Measurements from ENCODE around the gene TRABD2B. TPM values are rescaled to one million over a fixed set of nuclear protein-coding genes. Genes with fewer than 3 reads are reported as not detected.
A peak's percentile ranks its signal among the peaks of the same experiment; 100 is the strongest.

The TRABD2B gene
- total RNA-seq, 1 experiment from 2014 or later, result 10.3 TPM

- CTCF ChIA-PET, result interaction anchor here (0.5 to 2.0 kb wide), 19 partner anchors 9 to 308 kb away, joined by 3 to 13 read pairs (median 4); partner anchors contain the start of gene TRABD2B
These were observed 211.5 kb downstream of the TRABD2B start for GRCh38 chr1:47785561-47786271.

GRCh38 chr1:47785118-47785517, 212.1 kb downstream of the TRABD2B start:
- Mint-ChIP-seq H3K27me3 (ENCODE audit: low read depth) (no peaks in the 10 kb centered on the region; the same call in 1 of the 2 replicates), H3K36me3 (no peaks in the 10 kb centered on the region), H3K9me3 (no peaks in the 10 kb centered on the region), H3K27ac (no peak overlapping the region), H3K4me1 (no peaks in the 10 kb centered on the region), H3K4me3 (no peak overlapping the region)
- TF ChIP-seq ZNF263 (CRISPR knock-in tag; IDR thresholded peaks at IDR 0.05; ENCODE audit: low read depth) (no peak), ZNF425 (CRISPR knock-in tag; conservative IDR thresholded peaks at IDR 0.05) (no peak), ARID4B (CRISPR knock-in tag; IDR thresholded peaks at IDR 0.05; ENCODE audit: borderline replicate concordance) (no peak)
- ChIA-PET POLR2A (interaction anchor here (1.1 kb wide), 1 partner anchor 24 kb away, joined by 3 read pairs; no protein-coding TSS in a partner anchor), CTCF (interaction anchor here (0.9 to 2.0 kb wide), 12 partner anchors 8 to 309 kb away, joined by 3 to 13 read pairs (median 6); partner anchors contain the start of gene TRABD2B)
- ATAC-seq, result no peak
- DNase-seq (ENCODE audit: low spot score), result no peak

More at GRCh38 chr1:47785561-47786271, 211.5 kb downstream of the TRABD2B start:
- POLR2A ChIA-PET, result interaction anchor here (1.1 kb wide), 1 partner anchor 23 kb away, joined by 3 read pairs; no protein-coding TSS in a partner anchor
- no peak overlapping the region for H3K27ac Mint-ChIP-seq
- DNase-seq (ENCODE audit: low spot score) (peak; percentile 43), ATAC-seq (peak; percentile 94)
- no peaks in the 10 kb centered on the region for H3K36me3 Mint-ChIP-seq
- H3K4me3 Mint-ChIP-seq, result no peak overlapping the region
- no peak for TF ChIP-seq ATF1 (CRISPR knock-in tag; IDR thresholded peaks at IDR 0.05)
- no peak for TF ChIP-seq ERG (CRISPR knock-in tag; IDR thresholded peaks at IDR 0.05)
- no peak for TF ChIP-seq ZNF396 (CRISPR knock-in tag; IDR thresholded peaks at IDR 0.05; ENCODE audit: borderline replicate concordance)
- no peaks in the 10 kb centered on the region for H3K9me3 Mint-ChIP-seq
- H3K27me3 Mint-ChIP-seq (ENCODE audit: low read depth), result no peaks in the 10 kb centered on the region; the same call in 1 of the 2 replicates
- H3K4me1 Mint-ChIP-seq, result no peaks in the 10 kb centered on the region

- Mint-ChIP-seq H3K27me3 (ENCODE audit: low read depth) (no peaks in the 10 kb centered on the region; the same call in 1 of the 2 replicates), H3K27ac (no peak overlapping the region), H3K36me3 (no peaks in the 10 kb centered on the region), H3K4me1 (no peaks in the 10 kb centered on the region), H3K9me3 (no peaks in the 10 kb centered on the region), H3K4me3 (no peak overlapping the region)
- ChIA-PET CTCF (interaction anchor here (1.0 to 1.7 kb wide), 2 partner anchors 29 to 146 kb away, joined by 5 to 6 read pairs; no protein-coding TSS in a partner anchor), POLR2A (no interaction called here)
- no peak for DNase-seq (ENCODE audit: low spot score)
- ATAC-seq, result no peak
- TF ChIP-seq ATF1 (CRISPR knock-in tag; IDR thresholded peaks at IDR 0.05), result no peak
- TF ChIP-seq TCF7 (CRISPR knock-in tag; IDR thresholded peaks at IDR 0.05; ENCODE audit: low read depth), result no peak
- no peak for TF ChIP-seq ZNF423 (CRISPR knock-in tag; IDR thresholded peaks at IDR 0.05)
- TF ChIP-seq ZNF425 (CRISPR knock-in tag; conservative IDR thresholded peaks at IDR 0.05), result no peak
- TF ChIP-seq USF2 (CRISPR knock-in tag; IDR thresholded peaks at IDR 0.05), result no peak
- no peak for TF ChIP-seq SMAD4 (CRISPR knock-in tag; IDR thresholded peaks at IDR 0.05)
- TF ChIP-seq TEAD1 (CRISPR knock-in tag; IDR thresholded peaks at IDR 0.05), result no peak
- TF ChIP-seq FOXK1 (CRISPR knock-in tag; IDR thresholded peaks at IDR 0.05), result no peak
These were observed 212.7 kb downstream of the TRABD2B start for GRCh38 chr1:47784497-47784822.

All from WTC11 (cell line).